CD4-positive, alpha-beta T cell treated with Interleukin-15 for 1 hour (primary cell): Measurements from ENCODE around the gene CIAO3.

Source experiments
- DNase-seq: peaks from one replicate; pipeline ENCODE4 v3.0.0-alpha.2; 2020

CIAO3 gene

DNA sequence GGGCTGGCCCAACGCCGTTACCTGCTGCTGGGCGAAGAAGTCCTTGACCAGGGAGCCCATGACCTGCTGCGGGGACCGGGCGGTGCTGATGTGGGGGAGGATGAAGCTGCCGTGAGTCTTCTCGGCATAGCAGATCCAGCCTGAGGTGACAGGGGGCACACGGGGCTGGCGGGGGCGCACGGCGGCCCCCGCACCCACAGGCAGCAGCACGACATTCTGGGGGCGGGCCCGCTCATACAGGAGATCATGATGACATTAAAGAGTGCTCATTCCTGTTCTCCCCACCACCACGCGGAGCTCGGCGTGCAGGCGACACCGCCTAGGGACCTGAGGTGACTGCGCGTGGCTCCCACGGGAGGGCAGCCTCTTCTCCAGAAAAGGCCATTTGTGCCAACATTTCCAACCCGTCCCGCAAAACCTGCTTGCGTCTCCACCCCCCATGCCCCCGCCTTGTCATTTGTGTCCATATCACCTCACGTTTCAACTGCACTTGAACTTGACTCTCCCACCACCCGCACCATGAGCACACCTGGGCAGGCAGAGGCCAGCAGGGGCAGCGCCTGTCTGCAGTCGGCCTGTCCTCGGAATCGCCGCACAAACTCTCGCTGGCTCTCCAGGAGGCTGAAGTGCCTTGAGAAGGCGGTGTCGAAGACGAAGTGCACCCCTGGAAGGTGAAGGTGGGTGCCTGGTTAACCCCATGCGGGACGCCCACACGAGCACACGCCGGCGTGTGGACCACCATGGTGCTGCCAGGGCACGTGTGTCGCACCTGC is 6.4 kb downstream of the CIAO3 start:
- no peak for DNase-seq

DNA sequence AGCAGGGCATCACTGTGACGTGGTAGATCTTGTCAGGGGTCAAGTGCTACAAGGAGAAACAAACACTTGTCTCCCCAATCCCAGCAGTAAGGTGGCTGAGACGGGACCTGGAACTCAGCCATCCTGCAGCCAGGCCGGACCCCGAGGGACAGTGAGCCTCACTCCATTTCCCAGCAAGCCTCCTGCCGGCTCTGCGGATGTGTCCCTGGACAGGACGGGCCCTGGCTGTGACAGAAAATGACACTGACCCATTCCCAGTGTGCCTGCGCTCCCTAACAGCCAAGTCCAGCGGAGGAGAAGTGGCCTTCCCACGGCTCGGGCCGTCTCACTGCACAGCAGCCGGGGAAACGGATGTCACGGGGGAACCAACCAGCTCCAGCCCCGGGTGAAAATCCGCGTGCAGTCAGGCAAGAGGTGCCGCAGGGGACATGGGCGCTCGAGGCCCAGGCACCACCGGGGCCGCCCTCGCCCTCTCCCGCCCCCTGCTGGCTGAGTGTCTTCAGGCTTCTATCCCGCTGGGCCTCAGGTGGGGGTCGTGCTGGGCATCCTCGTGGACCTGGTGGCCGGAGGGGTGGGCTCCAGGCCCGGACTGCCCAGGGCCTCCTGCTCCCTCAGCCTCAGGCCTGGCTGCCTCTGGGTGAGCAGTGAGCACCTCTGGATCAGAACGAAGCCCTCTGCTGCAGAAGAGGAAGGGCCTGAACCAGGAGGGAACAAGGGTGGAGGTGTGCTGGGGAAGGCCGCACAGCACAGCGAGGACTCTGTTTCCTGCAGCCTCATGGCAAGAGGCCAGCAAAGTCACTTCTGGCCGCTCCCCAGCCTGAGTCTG is 7.2 kb downstream of the CIAO3 start:
- DNase-seq: no peak

GRCh38 chr16:732936-733335 is 7.9 kb downstream of the CIAO3 start:
- DNase-seq: no peak

- no peak for DNase-seq
Measured at GRCh38 chr16:732332-732731, 8.5 kb downstream of the CIAO3 start.

- no peak for DNase-seq
Measured at GRCh38 chr16:730666-731509, 9.9 kb downstream of the CIAO3 start.

GRCh38 chr16:729768-730665 is 10.8 kb downstream of the CIAO3 start:
- DNase-seq: no peak

- DNase-seq: no peak
Measured at GRCh38 chr16:728890-729744, 11.7 kb downstream of the CIAO3 start.

DNA sequence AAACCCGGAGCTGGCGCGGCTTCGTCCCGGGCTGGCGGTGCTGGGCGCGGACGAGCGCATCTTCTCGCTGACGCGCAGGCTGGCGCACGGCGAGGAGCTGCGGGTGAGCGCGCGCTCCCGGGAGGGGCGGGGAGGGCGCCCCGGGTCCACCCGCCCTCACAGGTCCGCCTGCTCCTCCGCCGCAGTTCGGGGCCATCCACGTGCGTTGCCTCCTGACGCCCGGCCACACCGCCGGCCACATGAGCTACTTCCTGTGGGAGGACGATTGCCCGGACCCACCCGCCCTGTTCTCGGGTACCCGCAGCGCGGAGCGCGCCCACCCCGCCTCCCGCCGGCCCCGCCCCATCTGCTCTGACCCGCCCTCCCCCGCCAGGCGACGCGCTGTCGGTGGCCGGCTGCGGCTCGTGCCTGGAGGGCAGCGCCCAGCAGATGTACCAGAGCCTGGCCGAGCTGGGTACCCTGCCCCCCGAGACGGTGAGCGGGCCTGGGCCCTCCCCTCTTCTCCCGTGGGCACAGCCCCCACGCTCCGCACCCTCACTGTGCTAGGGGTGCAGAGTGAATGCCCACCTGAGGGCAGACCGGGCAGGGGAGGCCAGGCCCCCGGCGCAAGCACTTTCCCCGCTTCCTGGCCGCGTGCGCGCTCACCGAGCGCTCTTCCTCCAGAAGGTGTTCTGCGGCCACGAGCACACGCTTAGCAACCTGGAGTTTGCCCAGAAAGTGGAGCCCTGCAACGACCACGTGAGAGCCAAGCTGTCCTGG is 12.5 kb downstream of the CIAO3 start:
- DNase-seq: peak; percentile 77

DNA sequence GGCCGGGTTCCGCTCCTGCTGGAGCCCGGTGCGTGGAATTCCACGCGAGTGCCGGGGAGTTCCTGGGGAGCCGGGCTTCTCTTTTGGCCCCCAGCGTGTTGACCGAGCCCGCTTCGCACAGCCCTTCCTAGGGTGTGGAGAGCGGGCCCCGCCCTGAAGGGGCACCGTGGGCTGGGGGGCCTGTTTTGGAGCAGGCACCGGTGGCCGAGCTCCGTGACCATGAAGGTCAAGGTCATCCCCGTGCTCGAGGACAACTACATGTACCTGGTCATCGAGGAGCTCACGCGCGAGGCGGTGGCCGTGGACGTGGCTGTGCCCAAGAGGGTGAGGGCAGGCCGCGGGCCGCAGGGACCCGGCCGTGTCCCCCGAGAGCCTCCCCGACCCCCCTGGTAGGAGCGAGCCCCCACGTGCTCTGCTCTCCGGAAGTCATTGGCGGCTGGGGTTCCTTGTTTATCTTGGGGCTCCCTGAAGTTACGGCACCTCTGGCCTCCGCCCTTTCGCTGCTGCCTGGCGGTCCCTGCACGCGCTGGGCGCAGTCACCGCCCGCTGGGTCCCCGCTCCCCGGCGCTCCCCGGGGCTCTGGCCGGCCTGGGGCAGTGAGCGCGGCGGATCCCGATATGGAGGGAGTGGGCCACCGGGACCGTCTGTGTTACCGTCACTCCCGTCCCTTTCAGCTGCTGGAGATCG is 13.4 kb downstream of the CIAO3 start:
- no peak for DNase-seq

DNA sequence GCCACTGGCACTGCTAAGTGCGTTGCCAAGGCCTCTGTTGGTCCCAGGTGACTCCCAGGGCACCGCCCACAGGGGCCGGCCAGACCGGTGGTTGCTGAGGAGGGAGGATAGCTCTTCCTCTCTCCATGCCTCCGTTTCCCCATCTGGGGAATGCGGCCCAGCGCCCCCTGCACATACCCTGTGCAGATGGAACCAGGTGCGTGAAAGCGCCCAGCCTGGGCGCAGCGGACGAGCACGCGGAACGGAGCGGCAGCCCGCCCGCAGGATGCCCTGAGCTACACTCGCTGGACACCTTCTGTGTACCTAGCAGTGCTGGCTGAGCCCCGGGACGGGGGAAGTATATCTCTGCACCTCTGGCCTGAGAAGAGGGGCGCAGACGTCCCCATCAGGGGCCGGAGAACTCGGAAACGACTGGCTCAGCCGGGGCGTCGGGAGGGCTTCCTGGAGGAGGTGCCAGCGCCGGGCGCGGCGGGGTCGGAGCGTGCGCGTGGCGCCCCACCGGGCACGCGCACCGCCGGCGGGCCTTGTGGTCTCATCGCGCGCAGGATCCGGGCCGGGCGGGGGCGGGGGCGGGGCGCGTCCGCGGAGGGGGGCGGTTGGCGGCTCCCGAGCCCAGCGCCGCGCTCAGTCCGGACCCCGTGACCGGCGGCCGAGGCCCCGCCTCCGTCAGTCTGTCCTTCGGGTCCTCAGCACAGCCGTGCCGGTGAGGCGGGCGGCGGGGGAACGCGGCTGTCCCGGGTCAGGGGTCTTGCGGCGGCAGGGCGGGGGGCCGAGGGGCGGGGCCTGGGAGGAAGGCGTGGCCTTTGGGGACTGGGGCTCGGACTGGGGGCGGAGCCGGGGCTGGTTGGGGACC is 14.1 kb downstream of the CIAO3 start, which contains the start of the genes CCDC78 and HAGHL:
Gene CCDC78 (minus strand): TSS at position 6 of the 853 bp plus-strand sequence. CDS start 76 bp downstream, outside the sequence.
Gene HAGHL (plus strand): TSS at position 669 of the 853 bp plus-strand sequence. CDS start 404 bp downstream, outside the sequence.
- peak; percentile 65 for DNase-seq

GRCh38 chr16:726188-726437 is 14.7 kb downstream of the CIAO3 start:
- DNase-seq: no peak

- no peak for DNase-seq
Measured at GRCh38 chr16:725463-726187, 15.2 kb downstream of the CIAO3 start.

- no peak for DNase-seq
Measured at GRCh38 chr16:725041-725376, 15.8 kb downstream of the CIAO3 start.

DNA sequence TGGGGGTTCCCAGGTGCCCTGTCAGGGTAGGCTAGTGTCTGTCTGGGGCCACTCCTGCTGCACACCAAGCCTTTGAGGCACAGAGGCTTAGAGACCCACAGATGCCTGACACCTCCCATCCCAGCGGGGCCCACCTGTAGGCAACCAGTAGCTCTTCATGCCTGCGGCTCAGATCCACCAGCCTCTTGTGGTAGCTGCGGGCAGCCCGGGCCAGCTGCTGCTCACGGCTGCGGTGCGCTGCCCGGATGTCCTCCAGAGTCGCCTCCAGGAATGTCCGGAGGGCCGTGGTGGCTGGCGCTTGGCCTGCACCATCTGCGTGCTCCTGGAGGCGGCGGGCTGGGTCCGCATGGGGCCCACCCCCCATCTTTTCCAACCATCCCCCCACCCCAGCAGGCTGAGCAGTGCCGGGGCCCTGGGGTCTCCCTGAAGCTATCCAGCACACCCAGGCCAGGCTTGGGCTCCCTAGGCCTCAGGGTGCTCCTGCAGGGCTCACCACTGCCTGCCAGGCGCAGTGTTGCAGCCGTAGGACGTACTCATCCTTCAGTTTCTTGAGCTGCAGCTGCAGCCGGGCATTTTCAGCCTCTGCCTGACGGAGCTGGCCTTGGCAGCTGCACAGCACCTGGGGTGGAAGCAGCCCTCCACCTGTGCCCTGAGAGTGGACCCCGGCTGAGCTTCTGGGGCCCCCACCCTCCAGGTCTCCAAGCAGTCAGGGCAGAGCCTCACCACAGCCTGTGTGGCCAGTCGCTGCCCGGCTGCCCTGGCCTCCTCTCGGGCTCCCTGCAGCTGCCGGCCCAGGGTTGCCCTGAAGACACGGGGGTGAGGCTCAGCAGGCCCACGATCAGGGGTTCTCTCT is 16.4 kb downstream of the CIAO3 start:
- DNase-seq: no peak

DNA sequence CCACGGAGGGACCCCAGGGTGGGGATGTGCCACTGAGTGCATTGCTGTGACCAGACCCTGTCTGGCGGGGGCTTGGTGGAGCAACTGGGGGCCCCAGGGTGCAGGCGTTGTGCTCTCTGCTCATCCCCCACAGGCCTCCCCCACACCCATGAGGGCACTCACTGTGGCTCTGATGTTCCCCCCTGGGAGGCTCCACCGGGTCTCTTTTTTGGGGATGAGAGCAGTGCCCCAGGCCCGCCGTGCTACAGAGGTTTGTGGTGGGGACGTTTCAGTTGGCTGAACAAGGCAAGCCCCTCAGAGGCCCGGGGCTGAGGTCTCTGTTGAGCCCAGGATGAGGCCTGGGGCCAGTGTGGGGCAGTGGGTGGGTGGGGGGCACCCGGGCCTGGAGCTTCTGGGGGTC is 17.1 kb downstream of the CIAO3 start:
- DNase-seq: no peak

GRCh38 chr16:722835-723633 is 17.8 kb downstream of the CIAO3 start:
- DNase-seq: no peak
